HG02938 (cell line): ENCODE results near the gene CHRNB4.
"Not testable (repeated sequence)": the region's sequence is repeated elsewhere in the genome, so short reads cannot be mapped to it uniquely, and the experiment has no call there.

Experiments
- ATAC-seq: cut with Tn5 transposase; IDR thresholded peaks from one replicate; pipeline ENCODE4 v1.9.1; 2021; ENCODE audit warnings: mild to moderate bottlenecking, moderate library complexity; ENCODE audit not compliant: unreplicated experiment

CHRNB4 gene

DNA sequence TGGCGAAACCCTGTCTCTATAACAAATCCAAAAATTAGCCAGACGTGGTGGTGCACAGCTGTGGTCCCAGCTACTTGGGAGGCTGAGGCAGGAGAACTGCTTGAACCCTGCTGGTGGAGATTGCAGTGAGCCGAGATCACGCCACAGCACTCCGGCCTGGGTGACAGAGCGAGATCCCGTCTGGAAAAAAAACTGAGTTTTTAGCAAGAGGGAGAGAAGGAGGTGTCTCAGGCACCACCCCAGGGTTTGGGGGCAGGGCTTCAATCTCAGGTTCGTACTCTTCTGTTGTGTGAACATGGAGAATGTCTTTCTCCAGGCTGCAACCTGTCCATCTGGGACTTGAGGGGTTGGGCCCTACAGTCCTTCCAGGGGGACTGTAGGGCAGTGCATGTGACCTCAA is 22.9 kb downstream of the CHRNB4 start:
- ATAC-seq, result no peak

DNA sequence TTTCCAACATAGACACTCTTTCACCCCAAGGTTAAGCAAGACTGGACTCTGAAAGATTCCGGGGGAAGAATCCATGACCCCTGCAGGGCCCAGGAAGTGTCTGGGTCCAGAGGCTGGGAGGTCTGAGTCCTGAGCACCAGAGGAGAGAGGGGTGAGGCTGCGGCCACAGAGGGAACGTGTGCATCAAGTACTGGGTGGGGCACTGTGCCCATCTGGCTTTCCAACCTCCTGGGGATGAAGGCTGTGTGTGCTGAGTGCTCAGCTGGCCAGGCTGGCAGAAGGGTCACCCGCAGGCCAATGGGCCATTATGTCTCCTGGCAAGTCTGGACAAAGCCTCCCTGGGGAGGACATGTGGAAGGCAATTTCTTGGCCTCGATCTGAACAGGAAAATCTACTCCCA is 23.5 kb downstream of the CHRNB4 start:
- ATAC-seq, result no peak

DNA sequence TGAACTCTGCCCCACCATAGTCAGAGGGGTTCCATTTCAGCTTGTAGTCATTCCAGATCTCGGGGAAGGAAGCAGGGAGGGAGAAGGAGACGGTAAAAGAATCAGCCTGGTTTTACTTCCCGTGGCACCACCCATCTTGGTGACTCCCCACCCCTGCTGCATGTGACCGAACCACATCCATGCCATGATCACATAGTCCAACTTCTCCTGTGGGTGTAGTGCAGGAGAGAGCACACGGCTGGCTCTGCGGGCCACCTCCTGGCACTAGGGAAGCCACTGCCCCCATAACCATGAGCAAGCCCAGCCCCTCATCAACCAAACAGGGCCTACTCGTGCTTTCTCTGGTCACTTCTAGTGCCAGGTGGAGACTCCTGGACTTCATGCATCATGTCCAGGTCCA is 23.9 kb downstream of the CHRNB4 start:
- ATAC-seq, result no peak

DNA sequence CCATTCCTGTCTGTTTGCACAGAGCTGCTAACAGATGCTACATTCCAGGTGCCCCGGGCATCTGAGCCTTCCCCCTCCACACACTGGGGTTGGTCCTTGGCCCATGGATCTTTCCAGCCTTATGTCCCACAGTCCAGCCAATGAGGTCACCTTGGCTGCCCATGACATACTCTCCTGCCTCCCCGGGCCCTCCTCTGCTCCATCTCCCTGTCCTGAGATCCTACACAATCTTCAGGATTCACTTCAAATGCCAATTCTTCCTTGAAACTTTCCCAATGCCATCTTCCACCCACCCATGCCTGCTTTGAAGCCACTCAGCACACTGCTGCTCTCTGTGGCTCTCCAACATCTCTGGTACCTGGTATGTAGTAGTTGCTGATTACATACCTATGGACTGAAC is 24.5 kb downstream of the CHRNB4 start:
- ATAC-seq, result no peak

DNA sequence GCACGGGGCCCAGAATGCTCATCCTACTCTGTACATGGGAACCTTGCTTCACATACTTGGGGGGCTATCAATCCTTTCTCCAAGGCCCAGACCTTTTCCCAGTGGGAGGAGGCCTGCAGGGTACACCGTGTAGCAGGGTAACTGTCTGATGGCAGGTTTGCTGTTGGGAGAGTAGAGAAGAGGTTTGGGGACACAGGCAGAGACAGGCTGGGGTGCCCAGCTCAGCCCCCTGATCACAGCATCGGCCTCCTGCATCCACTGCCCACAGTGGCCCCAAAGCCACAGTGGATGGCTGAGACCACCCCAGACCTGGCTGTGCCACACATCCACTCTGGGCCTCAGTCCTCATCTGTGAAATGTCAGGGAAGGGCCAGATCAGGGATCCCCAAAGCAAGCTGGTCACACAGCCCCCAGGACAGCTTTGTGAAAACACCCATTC is 25.8 kb downstream of the CHRNB4 start:
- no peak for ATAC-seq

DNA sequence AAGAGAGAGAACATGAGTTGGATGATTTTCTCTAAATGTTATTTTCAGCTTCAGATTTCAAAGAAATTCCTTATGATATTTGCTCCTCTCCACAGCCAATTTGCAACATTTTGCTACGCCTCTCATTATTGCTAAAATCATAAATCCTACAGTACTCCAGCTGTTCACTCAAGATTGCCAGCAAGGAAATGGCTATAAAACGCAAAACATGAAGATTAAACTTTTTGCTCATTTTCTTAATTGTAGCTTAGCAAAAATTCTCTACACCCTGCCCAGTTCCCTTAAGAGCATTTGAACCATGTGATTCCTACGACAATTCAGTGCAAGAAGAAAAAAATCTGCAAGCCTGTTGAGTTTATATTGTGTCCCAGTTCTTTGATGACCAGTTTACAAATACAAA is 27.0 kb downstream of the CHRNB4 start:
- ATAC-seq, result no peak

DNA sequence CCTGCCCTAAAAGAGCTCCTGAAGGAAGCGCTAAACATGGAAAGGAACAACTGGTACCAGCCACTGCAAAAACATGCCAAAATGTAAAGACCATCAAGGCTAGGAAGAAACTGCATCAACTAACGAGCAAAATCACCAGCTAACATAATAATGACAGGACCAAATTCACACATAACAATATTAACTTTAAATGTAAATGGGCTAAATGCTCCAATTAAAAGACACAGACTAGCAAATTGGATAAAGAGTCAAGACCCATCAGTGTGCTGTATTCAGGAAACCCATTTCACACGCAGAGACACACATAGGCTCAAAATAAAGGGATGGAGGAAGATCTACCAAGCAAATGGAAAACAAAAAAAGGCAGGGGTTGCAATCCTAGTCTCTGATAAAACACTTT is 31.5 kb downstream of the CHRNB4 start:
- not testable (repeated sequence) for ATAC-seq

DNA sequence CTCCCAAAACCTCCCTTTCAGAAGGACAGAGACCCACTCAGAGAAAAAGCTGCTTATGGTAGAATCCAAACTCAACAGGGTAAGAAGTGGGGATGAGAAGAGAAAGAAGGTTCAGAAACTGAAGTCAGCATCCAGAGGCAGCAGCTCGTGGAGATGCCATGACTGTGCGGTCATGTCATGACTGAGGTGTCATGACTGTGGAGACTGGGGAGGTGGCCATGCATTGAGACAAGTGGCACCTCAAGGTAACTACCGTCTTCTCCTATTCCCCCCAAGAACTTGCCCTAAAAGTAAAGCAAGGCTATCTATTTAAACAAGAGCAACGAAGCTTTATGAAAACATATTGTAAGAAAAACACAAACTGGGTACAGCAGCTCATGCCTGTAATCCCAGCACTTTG is 35.3 kb downstream of the CHRNB4 start:
- no peak for ATAC-seq

DNA sequence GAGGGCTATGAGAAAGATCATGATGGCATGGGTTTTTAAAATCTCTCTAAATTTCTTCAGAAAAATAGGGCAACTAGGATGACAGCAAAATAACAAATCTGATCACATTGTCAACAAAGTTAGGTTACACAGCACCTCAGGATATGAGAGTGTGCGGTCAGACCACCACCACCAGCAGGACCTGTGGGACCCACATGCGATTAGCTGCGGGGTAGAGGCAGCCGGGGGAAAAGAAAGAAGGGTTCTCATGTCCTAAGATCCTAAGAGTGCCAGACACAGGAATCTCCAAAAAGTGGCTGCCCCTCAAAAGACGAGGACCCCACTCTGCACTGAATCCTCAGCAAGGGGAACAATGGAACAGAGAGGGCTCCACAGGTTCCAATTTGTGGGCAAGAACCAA is 35.8 kb downstream of the CHRNB4 start:
- ATAC-seq, result no peak

DNA sequence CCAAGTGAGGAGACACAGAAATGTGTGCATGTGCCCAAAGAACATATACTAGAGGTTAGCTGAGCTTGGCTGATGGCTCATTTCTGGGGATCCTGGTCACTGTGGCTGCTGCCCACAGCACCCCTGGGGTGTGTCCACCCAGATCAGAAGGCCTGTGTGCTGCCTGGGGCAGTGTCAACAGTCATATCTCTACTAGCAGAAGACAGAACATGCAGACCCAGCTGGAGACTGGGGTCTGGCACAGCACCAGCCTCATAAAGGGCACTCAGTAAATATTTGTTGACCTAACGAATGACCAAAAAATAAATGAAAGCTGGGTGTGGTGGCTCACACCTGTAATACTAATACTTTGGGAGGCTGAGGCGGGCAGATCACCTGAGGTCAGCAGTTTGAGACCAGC is 36.6 kb downstream of the CHRNB4 start:
- ATAC-seq, result no peak

DNA sequence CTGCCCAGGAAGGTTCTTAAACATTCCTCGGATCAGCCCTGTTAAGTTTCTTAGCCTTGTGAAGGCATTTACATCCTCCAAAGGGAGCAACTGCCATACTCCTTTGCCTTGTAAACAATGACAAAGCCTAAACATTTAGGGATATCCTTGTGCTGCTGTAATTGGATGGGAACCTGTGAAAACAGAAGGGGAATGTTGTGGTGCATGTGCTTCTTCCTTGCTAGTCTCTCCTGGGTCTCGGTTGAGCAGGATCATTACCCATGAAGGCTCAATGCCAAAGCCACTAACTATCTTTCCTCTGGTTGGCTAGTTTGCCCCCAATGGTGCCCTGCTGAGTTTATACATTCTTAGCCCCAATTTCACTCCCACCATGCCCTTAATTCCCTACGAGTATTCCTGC is 37.5 kb downstream of the CHRNB4 start:
- ATAC-seq, result no peak

DNA sequence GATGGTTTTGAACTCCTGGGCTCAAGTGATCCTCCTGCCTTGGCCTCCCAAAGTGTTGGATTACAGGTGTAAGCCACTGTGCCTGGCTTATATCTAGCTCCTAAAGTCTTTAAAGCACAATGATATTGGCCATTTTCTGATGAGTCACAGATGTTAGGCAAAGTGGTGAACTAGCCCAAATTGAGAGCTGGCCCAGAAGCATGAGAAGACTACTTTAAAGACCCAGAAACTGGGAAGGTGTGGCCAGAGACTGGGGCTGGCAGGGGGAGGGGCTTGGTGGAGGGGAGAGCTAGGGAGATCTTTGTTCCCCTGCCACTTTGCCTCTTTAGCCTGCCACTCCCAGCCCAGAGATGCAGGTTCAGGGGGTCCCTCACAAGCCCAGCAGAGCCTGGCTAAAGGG is 41.8 kb downstream of the CHRNB4 start:
- ATAC-seq, result no peak

DNA sequence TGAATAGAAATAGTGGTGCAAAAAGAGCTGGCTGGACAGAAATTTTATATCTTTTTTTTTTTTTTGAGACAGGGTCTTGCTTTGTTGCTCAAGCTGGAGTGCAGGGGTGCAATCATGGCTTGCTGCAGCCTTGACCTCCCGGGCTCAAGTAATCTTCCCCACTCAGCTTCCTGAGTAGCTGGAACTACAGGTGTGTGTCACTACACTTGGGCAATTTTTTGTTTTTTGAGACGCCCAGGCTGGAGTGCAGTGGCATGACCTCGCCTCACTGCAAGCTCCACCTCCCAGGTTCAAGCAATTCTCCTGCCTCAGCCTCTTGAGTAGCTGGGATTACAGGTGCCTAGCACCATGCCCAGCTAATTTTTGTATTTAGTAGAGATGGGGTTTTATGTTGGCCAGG is 42.7 kb downstream of the CHRNB4 start:
- no peak for ATAC-seq

DNA sequence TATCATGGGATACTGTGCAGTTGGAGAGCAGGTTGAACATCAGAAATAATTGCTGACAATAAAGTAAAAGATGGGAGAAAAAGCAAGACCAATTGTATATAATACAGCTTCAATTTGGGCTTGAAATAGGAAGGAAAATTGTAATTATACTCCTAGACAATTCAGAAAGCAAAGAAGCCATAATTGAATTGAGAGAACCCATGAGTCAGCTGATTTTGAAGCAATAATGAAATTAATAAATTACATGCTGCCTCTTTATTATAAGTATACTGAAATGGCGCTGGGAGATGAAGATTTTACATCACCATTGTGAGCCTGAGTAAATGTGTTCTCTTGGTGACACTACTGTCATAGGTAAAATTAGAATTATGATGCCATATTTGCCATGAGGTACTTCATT is 43.4 kb downstream of the CHRNB4 start:
- no peak for ATAC-seq

DNA sequence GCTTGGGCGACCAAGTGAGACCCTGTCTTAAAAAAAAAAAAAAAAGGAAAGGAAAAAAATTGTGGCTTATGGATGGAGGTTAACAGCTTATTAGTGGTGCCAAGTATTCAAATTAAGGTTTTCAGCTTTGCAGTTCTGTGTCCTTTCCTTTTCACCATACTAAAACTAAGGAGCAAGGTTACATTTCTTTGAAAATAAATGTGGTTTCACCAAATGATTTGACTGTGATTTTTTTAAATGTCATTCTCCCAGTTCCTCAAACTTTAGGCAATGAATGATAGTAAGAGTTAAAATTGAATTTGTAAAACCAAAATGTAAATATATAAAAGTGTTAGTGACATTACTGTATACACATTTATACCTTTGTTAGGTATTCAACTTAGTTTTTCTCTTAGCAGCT is 66.1 kb downstream of the CHRNB4 start:
- no peak for ATAC-seq
